Ascending aorta (tissue), 2 donors: ENCODE results near the gene LDLRAD4. TPM values are rescaled to one million over a fixed set of nuclear protein-coding genes. Genes with fewer than 3 reads are reported as not detected.

ENCODE experiments used
- DNase-seq, 2 donors: peaks; one replicate each; pipeline ENCODE4 v3.0.0-alpha.2; 2019; ENCODE audit warnings: low spot score in 2 of 2
- H3K27ac ChIP-seq, 2 donors: fragments of 200-600 bp; sonication (generic); one replicate each; pipeline ENCODE4 v1.5.1; 2016 to 2017; ENCODE audit warnings: mild to moderate bottlenecking in 1 of 2
- H3K27me3 ChIP-seq: fragments of 200-600 bp; sonication (generic); one replicate; pipeline ENCODE4 v1.5.1; 2017
- H3K36me3 ChIP-seq, 2 donors: fragments of 200-600 bp; sonication (generic); one replicate each; pipeline ENCODE4 v1.5.1; 2016
- H3K4me1 ChIP-seq, 2 donors: fragments of 200-600 bp; sonication (generic); one replicate each; pipeline ENCODE4 v1.5.1; 2016 to 2017; ENCODE audit warnings: mild to moderate bottlenecking in 1 of 2
- H3K4me3 ChIP-seq, 2 donors: fragments of 200-600 bp; sonication (generic); one replicate each; pipeline ENCODE4 v1.5.1; 2016 to 2017; ENCODE audit warnings: mild to moderate bottlenecking in 1 of 2
- H3K9me3 ChIP-seq, 2 donors: fragments of 200-600 bp; sonication (generic); one replicate each; pipeline ENCODE4 v1.5.1; 2016
- CTCF ChIP-seq, 3 experiments: fragments of 200-600 bp in 2 of 3; fragments of 450-650 bp in 1 of 3; sonication (generic) in 2 of 3; IDR thresholded peaks; one replicate each; pipeline ENCODE4 v1.5.1; 2016 to 2019; ENCODE audit warnings: antibody characterized with exemption in 3 of 3, mild to moderate bottlenecking in 1 of 3, moderate library complexity in 1 of 3
- intact Hi-C: fragments of 100-400 bp; cut with DNase I; formaldehyde crosslinking; loops from one replicate; pipeline ENCODE4 v1.15.1; 2023
- total RNA-seq: library from RNA; depleted of rRNA; stranded (reverse); fragments of >200 nt; gene quantifications from one replicate; pipeline ENCODE4 v1.1.0, GENCODE V29; 2016

Gene LDLRAD4
- total RNA-seq, 1 donor from 2014 or later: 21.0 TPM

GRCh38 chr18:13420969-13421686 lies 202.6 kb downstream of the LDLRAD4 start:
- Histone ChIP-seq H3K27me3 (no peaks in the 10 kb centered on the region), H3K36me3 (no peaks in the 10 kb centered on the region), H3K27ac (peak overlapping the region; percentile 22 to 53), H3K4me3 (no peak overlapping the region), H3K9me3 (no peaks in the 10 kb centered on the region), H3K4me1 (peaks cover 13 to 31% of the 10 kb centered on the region in 2 donors)
- intact Hi-C loops: loop anchor here (5.0 kb wide), 1 partner anchor 99 kb away; no protein-coding TSS in a partner anchor
- no peak for TF ChIP-seq CTCF (IDR thresholded peaks at IDR 0.05)
- peak in 1 of 2 donors; percentile 59 for DNase-seq

GRCh38 chr18:13422541-13423147 lies 204.1 kb downstream of the LDLRAD4 start:
- H3K4me1 ChIP-seq: peaks cover 9 to 38% of the 10 kb centered on the region in 2 donors
- no peak for TF ChIP-seq CTCF (IDR thresholded peaks at IDR 0.05)
- no peaks in the 10 kb centered on the region for H3K27me3 ChIP-seq
- peak; percentile 54 to 92 for DNase-seq
- peak overlapping the region; percentile 53 to 78 for H3K27ac ChIP-seq
- H3K9me3 ChIP-seq: no peaks in the 10 kb centered on the region
- intact Hi-C loops: loop anchor here (2.0 to 5.0 kb wide), 2 partner anchors 40 to 100 kb away; no protein-coding TSS in a partner anchor
- H3K4me3 ChIP-seq: no peak overlapping the region
- no peaks in the 10 kb centered on the region for H3K36me3 ChIP-seq

GRCh38 chr18:13423352-13423751 lies 204.8 kb downstream of the LDLRAD4 start:
- Histone ChIP-seq H3K27ac (peak overlapping the region; percentile 53 to 78), H3K36me3 (no peaks in the 10 kb centered on the region), H3K9me3 (no peaks in the 10 kb centered on the region), H3K4me1 (peaks cover 5 to 39% of the 10 kb centered on the region in 2 donors), H3K4me3 (no peak overlapping the region), H3K27me3 (no peaks in the 10 kb centered on the region)
- DNase-seq: peak in 1 of 2 donors; percentile 53
- TF ChIP-seq CTCF (IDR thresholded peaks at IDR 0.05): no peak
- intact Hi-C loops: loop anchor here (2.0 to 5.0 kb wide), 2 partner anchors 41 to 101 kb away; no protein-coding TSS in a partner anchor

- H3K36me3 ChIP-seq: no peaks in the 10 kb centered on the region
- TF ChIP-seq CTCF (IDR thresholded peaks at IDR 0.05): no peak
- peaks cover 5 to 39% of the 10 kb centered on the region in 2 donors for H3K4me1 ChIP-seq
- H3K27me3 ChIP-seq: no peaks in the 10 kb centered on the region
- H3K27ac ChIP-seq: no peak overlapping the region
- H3K4me3 ChIP-seq: no peak overlapping the region
- intact Hi-C loops: loop anchor here (5.0 kb wide), 1 partner anchor 102 kb away; no protein-coding TSS in a partner anchor
- DNase-seq: peak in 1 of 2 donors; percentile 52
- no peaks in the 10 kb centered on the region for H3K9me3 ChIP-seq
Observed at GRCh38 chr18:13424363-13424762, 205.8 kb downstream of the LDLRAD4 start.

GRCh38 chr18:13425357-13426091 lies 207.0 kb downstream of the LDLRAD4 start:
- TF ChIP-seq CTCF (IDR thresholded peaks at IDR 0.05): no peak
- DNase-seq: peak in 1 of 2 donors; percentile 54
- H3K4me3 ChIP-seq: no peak overlapping the region
- H3K9me3 ChIP-seq: no peaks in the 10 kb centered on the region
- no peaks in the 10 kb centered on the region for H3K36me3 ChIP-seq
- H3K4me1 ChIP-seq: peaks cover 5 to 39% of the 10 kb centered on the region in 2 donors
- peak overlapping the region; percentile 62 to 86 for H3K27ac ChIP-seq
- no peaks in the 10 kb centered on the region for H3K27me3 ChIP-seq
- intact Hi-C loops: no loop called here
